Panc1 (cell line): Measurements from ENCODE around the gene AOAH. TPM values are rescaled to one million over a fixed set of nuclear protein-coding genes. Genes with fewer than 3 reads are reported as not detected.

Experiments
- ATAC-seq: fragments of 200-7000 bp; cut with Tn5 transposase; 2 replicates; pipeline ENCODE4 v1.9.1; 2020; ENCODE audit warnings: mild to moderate bottlenecking, moderate library complexity
- BruUV-seq: library from RNA; stranded (reverse); fragments of 400-500 nt; replicated peaks from 2 replicates; lab custom pipeline; 2021; lab: Mats Ljungman, UMichigan
- CTCF ChIA-PET: fragments of 300-600 bp; sonication (Branson Sonifier 250); formaldehyde crosslinking; loops from one replicate; lab custom pipeline; 2022; ENCODE audit warnings: antibody characterized with exemption; lab: Charles Lee
- POLR2A ChIA-PET: fragments of 300-600 bp; sonication (Branson Sonifier 250); formaldehyde crosslinking; loops from one replicate; lab custom pipeline; 2022; ENCODE audit warnings: antibody characterized with exemption; lab: Charles Lee
- DNase-seq: peaks from one replicate; pipeline ENCODE4 v3.0.0-alpha.2; 2010; ENCODE audit warnings: low read depth, low spot score
- H3K27ac ChIP-seq: 2 replicates; pipeline ENCODE4 v1.5.1; 2011; ENCODE audit warnings: mild to moderate bottlenecking, low read length, inconsistent platforms
- H3K27me3 ChIP-seq: fragments of 200-500 bp; sonication (Bioruptor generic); 2 replicates; pipeline ENCODE4 v1.6.0; 2014; ENCODE audit warnings: low read length, inconsistent platforms; ENCODE audit not compliant: control insufficient read depth, insufficient read depth
- H3K36me3 ChIP-seq: fragments of 200-500 bp; sonication (Bioruptor generic); 2 replicates; pipeline ENCODE4 v1.5.1; 2014; ENCODE audit warnings: inconsistent platforms, mild to moderate bottlenecking, low read length, moderate library complexity; ENCODE audit not compliant: control insufficient read depth, insufficient read depth
- H3K4me1 ChIP-seq: 2 replicates; pipeline ENCODE4 v1.5.1; 2011; ENCODE audit warnings: inconsistent platforms, mild to moderate bottlenecking, low read length, moderate library complexity; ENCODE audit not compliant: control insufficient read depth, insufficient read depth
- H3K4me3 ChIP-seq, 2 experiments: 2 replicates each; pipeline ENCODE4 v1.5.1; 2011 to 2012; ENCODE audit warnings: low read depth in 2 of 2, low read length in 2 of 2, mild to moderate bottlenecking in 2 of 2, inconsistent platforms in 1 of 2, moderate library complexity in 1 of 2
- H3K9me3 ChIP-seq: fragments of 200-500 bp; sonication (Bioruptor generic); 2 replicates; pipeline ENCODE4 v1.5.1; 2014; ENCODE audit warnings: low read depth, mild to moderate bottlenecking, inconsistent platforms, low read length, moderate library complexity; ENCODE audit not compliant: control insufficient read depth, insufficient read depth
- CTCF ChIP-seq: fragments of 450-650 bp; IDR thresholded peaks from 2 replicates; pipeline ENCODE4 v1.5.1; 2017; ENCODE audit warnings: mild to moderate bottlenecking
- POLR2AphosphoS5 ChIP-seq: IDR thresholded peaks from 2 replicates; pipeline ENCODE4 v1.6.1; 2012; ENCODE audit warnings: mild to moderate bottlenecking, low read depth, low read length, moderate library complexity
- REST ChIP-seq, 2 experiments: IDR thresholded peaks; 2 replicates each; pipeline ENCODE4 v1.6.1; 2011 to 2012; ENCODE audit warnings: low read depth in 2 of 2, control low read depth in 1 of 2, low read length in 1 of 2, mild to moderate bottlenecking in 1 of 2, moderate library complexity in 1 of 2; ENCODE audit not compliant: insufficient read depth in 1 of 2
- SIN3A ChIP-seq: IDR thresholded peaks from 2 replicates; pipeline ENCODE4 v1.6.1; 2012; ENCODE audit warnings: low read depth, mild to moderate bottlenecking, low read length, moderate library complexity, borderline replicate concordance; ENCODE audit not compliant: insufficient read depth
- TCF7L2 ChIP-seq: IDR thresholded peaks from 2 replicates; pipeline ENCODE4 v1.6.1; 2011; ENCODE audit warnings: mild to moderate bottlenecking, low read depth, low read length, inconsistent platforms
- in situ Hi-C: cut with HindIII; loops from 2 replicates; pipeline ENCODE4 v1.10.0; 2016; ENCODE audit warnings: low sequenced_read_pairs, low pct_unique_long_range_greater_than_20kb
- intact Hi-C: fragments of 100-400 bp; cut with micrococcal nuclease; formaldehyde crosslinking; loops from one replicate; pipeline ENCODE4 v1.10.0; 2022; ENCODE audit not compliant: unreplicated experiment
- total RNA-seq: library from RNA; stranded (reverse); gene quantifications from one replicate; pipeline ENCODE4 v1.2.1, GENCODE V29; 2021; ENCODE audit not compliant: unreplicated experiment

Gene AOAH
- total RNA-seq, 1 experiment from 2014 or later, result 0.31 TPM

- no peaks in the 10 kb centered on the region for H3K4me1 ChIP-seq
- ChIA-PET CTCF (no interaction called here), POLR2A (no interaction called here)
- no peaks in the 10 kb centered on the region for H3K9me3 ChIP-seq
- H3K4me3 ChIP-seq, result no peak overlapping the region
- intact Hi-C loops, result no loop called here
- no peak for DNase-seq
- no peaks in the 10 kb centered on the region for H3K36me3 ChIP-seq
- no peak for ATAC-seq
- TF ChIP-seq SIN3A, result no peak
- no peak for TF ChIP-seq TCF7L2
- TF ChIP-seq CTCF, result no peak
- TF ChIP-seq REST (IDR thresholded peaks at IDR 0.05; ENCODE audit: insufficient read depth in 1 of 2, low read depth in 2 of 2, low read length in 1 of 2), result no peak
- TF ChIP-seq POLR2AphosphoS5, result no peak
- no peak overlapping the region for H3K27ac ChIP-seq
- in situ Hi-C loops, result no loop called here
- H3K27me3 ChIP-seq, result no peaks in the 10 kb centered on the region
- no TSS peak for BruUV-seq
Measured at GRCh38 chr7:36547416-36547815, 176.9 kb downstream of the AOAH start.

- ATAC-seq, result no peak
- TF ChIP-seq TCF7L2 (no peak), CTCF (no peak), POLR2AphosphoS5 (no peak), REST (IDR thresholded peaks at IDR 0.05; ENCODE audit: insufficient read depth in 1 of 2, low read depth in 2 of 2, low read length in 1 of 2) (no peak), SIN3A (no peak)
- intact Hi-C loops, result no loop called here
- ChIA-PET CTCF (no interaction called here), POLR2A (no interaction called here)
- Histone ChIP-seq H3K9me3 (no peaks in the 10 kb centered on the region), H3K36me3 (no peaks in the 10 kb centered on the region), H3K4me3 (no peak overlapping the region), H3K27ac (no peak overlapping the region), H3K4me1 (no peaks in the 10 kb centered on the region), H3K27me3 (no peaks in the 10 kb centered on the region)
- BruUV-seq, result no TSS peak
- DNase-seq, result no peak
- in situ Hi-C loops, result no loop called here
Measured at GRCh38 chr7:36546331-36546730, 178.0 kb downstream of the AOAH start.
